Aorta (tissue), 5 donors: ENCODE results near the gene KRT76. TPM values are rescaled to one million over a fixed set of nuclear protein-coding genes. Genes with fewer than 3 reads are reported as not detected.

Experiments
- ATAC-seq: fragments of 200-7000 bp; cut with Tn5 transposase; one replicate; pipeline ENCODE4 v1.9.1; 2022; ENCODE audit warnings: moderate library complexity; ENCODE audit not compliant: low FRiP score
- DNase-seq, 2 donors: peaks; one replicate each; pipeline ENCODE4 v3.0.0-alpha.2; 2020
- H3K27ac ChIP-seq, 2 donors: one replicate each; pipeline ENCODE4 v1.5.1; 2013; ENCODE audit warnings: low read length in 2 of 2, mild to moderate bottlenecking in 2 of 2, moderate library complexity in 2 of 2, control low read depth in 1 of 2, inconsistent platforms in 1 of 2, low read depth in 1 of 2
- H3K27me3 ChIP-seq, 2 donors: one replicate each; pipeline ENCODE4 v1.6.1; 2013; ENCODE audit warnings: control low read depth in 1 of 2, low read length in 1 of 2, mild to moderate bottlenecking in 1 of 2, moderate library complexity in 1 of 2; ENCODE audit not compliant: insufficient read depth in 2 of 2, control insufficient read depth in 1 of 2
- H3K36me3 ChIP-seq, 2 donors: one replicate each; pipeline ENCODE4 v1.6.1; 2013; ENCODE audit warnings: control low read depth in 1 of 2, low read length in 1 of 2, mild to moderate bottlenecking in 1 of 2; ENCODE audit not compliant: insufficient read depth in 2 of 2, control insufficient read depth in 1 of 2
- H3K4me1 ChIP-seq, 2 donors: one replicate each; pipeline ENCODE4 v1.6.1; 2013; ENCODE audit warnings: low read length in 2 of 2, control low read depth in 1 of 2, mild to moderate bottlenecking in 1 of 2, moderate library complexity in 1 of 2; ENCODE audit not compliant: insufficient read depth in 2 of 2, control insufficient read depth in 1 of 2
- H3K4me3 ChIP-seq, 2 donors: one replicate each; pipeline ENCODE4 v1.5.1; 2013; ENCODE audit warnings: low read length in 2 of 2, control low read depth in 1 of 2, mild to moderate bottlenecking in 1 of 2
- H3K9me3 ChIP-seq: one replicate; pipeline ENCODE4 v1.6.1; 2013; ENCODE audit warnings: mild to moderate bottlenecking, low read length; ENCODE audit not compliant: control insufficient read depth
- WGBS, 2 donors: extraction: QIAGEN DNeasy Blood & Tissue Kit; methylation state at CpG; one replicate each; pipeline ENCODE4 v1.1.7; 2013; 5-methylcytosine and 5-hydroxymethylcytosine counted together
- intact Hi-C, 2 donors: fragments of 100-400 bp; cut with DNase I; formaldehyde crosslinking; loops; one replicate each; pipeline versions ENCODE4 v1.14.2 to v1.15.0; 2022
- polyA plus RNA-seq, 2 donors: library from polyadenylated mRNA; stranded (reverse); fragments of 200-250 nt; gene quantifications; one replicate each; pipeline ENCODE4 v1.2.3, GENCODE V29; 2013
- total RNA-seq, 2 donors: library from RNA; stranded (reverse); fragmentation: NEBNext Ultra II Directional; extraction: Animal tissue kit (Norgen Biotek cat#: 25700); gene quantifications; one replicate each; pipeline ENCODE4 v1.2.1, GENCODE V29; 2021
- donor health status: healthy with polysubstance abuse.
- donor health status: Bipolar disorder and iron deficiency.
- donor health status: DM: no; HTN: no; CAD: no.
- donor health status: DM: no; HTN: no; CAD: no.
- donor health status: DM: yes; HTN: yes; CAD: no.

KRT76 gene
- total and polyA plus RNA-seq, 4 donors = not detected

GRCh38 chr12:52741375-52742195 is 35.6 kb downstream of the KRT76 start:
- intact Hi-C loops = no loop called here
- no peak overlapping the region for H3K4me3 ChIP-seq
- ATAC-seq (no peak), DNase-seq (no peak)
- no peaks in the 10 kb centered on the region for H3K36me3 ChIP-seq
- H3K27ac ChIP-seq = no peak overlapping the region
- H3K9me3 ChIP-seq = no peaks in the 10 kb centered on the region
- no peaks in the 10 kb centered on the region for H3K4me1 ChIP-seq
- WGBS, 2 donors = 13 to 17% methylated on average over 16 of the region's 16 CpGs
- H3K27me3 ChIP-seq = no peaks in the 10 kb centered on the region

- no peak overlapping the region for H3K4me3 ChIP-seq
- no peak for ATAC-seq
- no peak for DNase-seq
- no peaks in the 10 kb centered on the region for H3K9me3 ChIP-seq
- H3K27ac ChIP-seq = no peak overlapping the region
- intact Hi-C loops = no loop called here
- no peaks in the 10 kb centered on the region for H3K4me1 ChIP-seq
- H3K36me3 ChIP-seq = no peaks in the 10 kb centered on the region
- no peaks in the 10 kb centered on the region for H3K27me3 ChIP-seq
Observed at GRCh38 chr12:52740584-52740983, 36.6 kb downstream of the KRT76 start.

DNA sequence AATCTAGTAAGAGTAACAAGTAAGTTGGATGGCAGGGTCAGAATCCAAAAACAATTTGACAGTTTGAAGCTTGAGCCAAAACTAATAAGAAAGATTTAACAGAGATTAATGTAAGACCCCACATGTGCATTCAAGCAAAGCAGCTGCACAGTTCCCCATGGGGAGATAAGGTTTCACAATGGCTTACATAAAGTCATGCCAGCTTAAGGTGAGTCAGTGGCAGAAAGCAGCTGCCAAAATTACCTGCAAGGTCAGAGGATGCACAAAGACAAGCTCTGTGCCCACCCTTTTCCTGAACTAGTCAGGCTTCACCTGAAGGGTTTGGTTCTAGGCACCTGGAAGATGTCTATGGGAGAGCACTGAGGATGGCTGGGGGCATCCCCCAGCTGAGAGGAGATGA is 37.2 kb downstream of the KRT76 start:
- ATAC-seq (no peak), DNase-seq (no peak)
- intact Hi-C loops = no loop called here
- Histone ChIP-seq H3K4me3 (no peak overlapping the region), H3K27me3 (no peaks in the 10 kb centered on the region), H3K4me1 (no peaks in the 10 kb centered on the region), H3K27ac (no peak overlapping the region), H3K9me3 (no peaks in the 10 kb centered on the region), H3K36me3 (no peaks in the 10 kb centered on the region)

DNA sequence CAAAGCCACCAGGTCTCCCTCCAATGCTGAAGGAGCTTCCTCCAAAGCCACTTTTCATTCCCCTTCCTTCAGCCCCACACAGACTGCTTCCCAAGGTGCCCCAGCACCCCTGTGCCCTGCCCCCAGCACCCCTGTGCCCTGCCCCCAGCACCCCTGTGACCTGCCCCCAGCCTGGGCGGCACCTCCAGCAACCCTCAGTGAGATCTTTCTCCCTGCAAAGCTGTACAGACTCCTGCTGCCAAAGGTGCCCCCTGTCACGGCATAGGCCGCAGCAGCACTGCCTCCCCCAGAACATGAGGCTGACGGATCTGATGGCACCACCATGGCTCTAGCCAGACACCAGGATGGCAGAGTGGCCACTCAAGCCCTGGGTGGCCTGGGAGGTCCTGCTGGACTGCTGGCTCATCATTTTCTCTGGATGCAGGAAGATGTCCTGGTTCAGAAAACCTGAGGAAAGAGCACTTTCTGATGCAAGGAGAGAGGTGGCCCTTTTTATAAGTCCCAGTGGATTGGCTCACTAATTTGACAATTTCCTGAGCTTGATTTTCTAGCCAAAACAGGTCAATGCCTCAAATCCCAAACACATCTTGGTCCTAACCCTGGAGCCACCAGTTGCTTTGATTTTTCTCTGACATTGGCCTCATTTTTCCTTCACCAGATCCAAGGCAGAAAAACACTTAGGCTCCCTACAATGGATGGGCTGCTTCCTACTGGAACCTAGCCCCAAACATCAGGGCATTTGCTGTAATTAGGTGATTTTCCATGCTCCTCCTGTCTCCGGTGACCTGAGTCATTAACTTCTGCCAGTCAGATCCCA is 41.1 kb downstream of the KRT76 start:
- H3K4me1 ChIP-seq = no peaks in the 10 kb centered on the region
- no peak overlapping the region for H3K27ac ChIP-seq
- DNase-seq = no peak
- intact Hi-C loops = no loop called here
- WGBS, 2 donors = 63 to 68% methylated on average over 5 of the region's 5 CpGs
- no peaks in the 10 kb centered on the region for H3K9me3 ChIP-seq
- no peak overlapping the region for H3K4me3 ChIP-seq
- no peaks in the 10 kb centered on the region for H3K36me3 ChIP-seq
- H3K27me3 ChIP-seq = no peaks in the 10 kb centered on the region
- no peak for ATAC-seq

- intact Hi-C loops = no loop called here
- Histone ChIP-seq H3K9me3 (peaks cover 2% of the 10 kb centered on the region), H3K4me3 (no peak overlapping the region), H3K36me3 (no peaks in the 10 kb centered on the region), H3K27me3 (no peaks in the 10 kb centered on the region), H3K27ac (no peak overlapping the region), H3K4me1 (no peaks in the 10 kb centered on the region)
- 70 to 77% methylated on average over 8 of the region's 8 CpGs for WGBS, 2 donors
- no peak for ATAC-seq
- no peak for DNase-seq
Observed at GRCh38 chr12:52735106-52735505, 42.0 kb downstream of the KRT76 start.

GRCh38 chr12:52730793-52731192 is 46.4 kb downstream of the KRT76 start:
- DNase-seq (no peak), ATAC-seq (no peak)
- H3K4me3 ChIP-seq = no peak overlapping the region
- no peaks in the 10 kb centered on the region for H3K36me3 ChIP-seq
- H3K27ac ChIP-seq = no peak overlapping the region
- H3K4me1 ChIP-seq = no peaks in the 10 kb centered on the region
- intact Hi-C loops = no loop called here
- H3K9me3 ChIP-seq = peaks cover 2% of the 10 kb centered on the region
- WGBS, 2 donors = 50 to 75% methylated on average over 2 of the region's 2 CpGs
- H3K27me3 ChIP-seq = no peaks in the 10 kb centered on the region

- Histone ChIP-seq H3K36me3 (no peaks in the 10 kb centered on the region), H3K27ac (no peak overlapping the region), H3K27me3 (no peaks in the 10 kb centered on the region), H3K4me3 (no peak overlapping the region), H3K4me1 (no peaks in the 10 kb centered on the region), H3K9me3 (peaks cover 2% of the 10 kb centered on the region)
- DNase-seq (no peak), ATAC-seq (no peak)
- intact Hi-C loops = no loop called here
- WGBS, 2 donors = 84 to 86% methylated on average over 13 of the region's 13 CpGs
Observed at GRCh38 chr12:52730383-52730782, 46.8 kb downstream of the KRT76 start.

DNA sequence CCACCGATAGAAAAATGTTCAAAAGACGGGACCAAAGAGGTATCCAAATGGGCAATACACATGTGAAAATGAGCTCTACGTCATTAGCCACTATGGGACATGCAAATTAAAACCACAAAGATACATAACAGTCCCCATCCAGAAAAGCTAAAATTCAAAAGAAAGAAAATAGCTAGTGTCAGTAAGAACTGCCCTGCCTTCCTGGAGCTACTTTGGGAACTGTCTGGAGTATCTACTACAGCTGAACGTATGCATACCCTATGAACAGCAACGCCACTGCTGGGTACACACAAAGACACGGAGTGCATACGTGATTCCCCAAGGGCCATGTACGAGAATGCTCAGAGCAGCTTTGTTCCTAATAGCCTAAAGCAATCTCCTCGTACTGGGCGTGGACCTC is 48.0 kb downstream of the KRT76 start:
- DNase-seq (no peak), ATAC-seq (no peak)
- H3K4me3 ChIP-seq = no peak overlapping the region
- H3K27ac ChIP-seq = no peak overlapping the region
- no peaks in the 10 kb centered on the region for H3K4me1 ChIP-seq
- no peaks in the 10 kb centered on the region for H3K27me3 ChIP-seq
- no peaks in the 10 kb centered on the region for H3K36me3 ChIP-seq
- peaks cover 2% of the 10 kb centered on the region for H3K9me3 ChIP-seq
- 73 to 80% methylated on average over 10 of the region's 10 CpGs for WGBS, 2 donors
- intact Hi-C loops = no loop called here

DNA sequence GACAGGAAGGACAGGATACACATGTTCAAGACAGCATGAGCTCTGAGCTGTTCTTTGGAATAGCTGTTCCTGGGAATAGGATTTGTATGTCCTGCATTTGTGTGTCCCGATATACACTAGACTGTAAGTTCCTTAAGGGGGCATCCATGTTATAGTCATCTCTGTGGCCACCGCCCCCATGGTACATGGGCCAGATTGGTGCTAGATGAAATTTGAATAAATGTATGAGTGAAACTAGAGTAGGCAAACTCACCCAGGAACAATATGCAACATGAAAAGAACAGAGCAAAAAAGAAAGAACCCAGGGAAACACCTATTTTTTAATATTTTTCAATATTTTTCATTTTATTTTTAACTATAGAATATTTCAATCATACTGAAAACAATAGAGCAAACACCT is 48.8 kb downstream of the KRT76 start:
- DNase-seq (no peak), ATAC-seq (no peak)
- intact Hi-C loops = no loop called here
- H3K27ac ChIP-seq = no peak overlapping the region
- no peaks in the 10 kb centered on the region for H3K36me3 ChIP-seq
- WGBS, 2 donors = 89 to 92% methylated on average over 2 of the region's 2 CpGs
- no peak overlapping the region for H3K4me3 ChIP-seq
- H3K9me3 ChIP-seq = peaks cover 2% of the 10 kb centered on the region
- no peaks in the 10 kb centered on the region for H3K27me3 ChIP-seq
- no peaks in the 10 kb centered on the region for H3K4me1 ChIP-seq
